NB4 (cell line): ENCODE measurements around the gene TSPAN17.

ENCODE experiments used
- POLR2A ChIP-seq: IDR thresholded peaks from 2 replicates; pipeline ENCODE4 v1.6.1; 2011; ENCODE audit warnings: mild to moderate bottlenecking; ENCODE audit not compliant: insufficient read length; ENCODE audit errors: extremely low read depth
- TF ChIP-seq, protein P1 (sequence below): IDR thresholded peaks from one replicate; pipeline ENCODE4 v1.5.1; 2012; ENCODE audit warnings: low read depth, low read length
- TF ChIP-seq, protein P2 (sequence below): IDR thresholded peaks from 2 replicates; pipeline ENCODE4 v1.6.1; 2011; ENCODE audit warnings: low read depth, low read length

DNA sequence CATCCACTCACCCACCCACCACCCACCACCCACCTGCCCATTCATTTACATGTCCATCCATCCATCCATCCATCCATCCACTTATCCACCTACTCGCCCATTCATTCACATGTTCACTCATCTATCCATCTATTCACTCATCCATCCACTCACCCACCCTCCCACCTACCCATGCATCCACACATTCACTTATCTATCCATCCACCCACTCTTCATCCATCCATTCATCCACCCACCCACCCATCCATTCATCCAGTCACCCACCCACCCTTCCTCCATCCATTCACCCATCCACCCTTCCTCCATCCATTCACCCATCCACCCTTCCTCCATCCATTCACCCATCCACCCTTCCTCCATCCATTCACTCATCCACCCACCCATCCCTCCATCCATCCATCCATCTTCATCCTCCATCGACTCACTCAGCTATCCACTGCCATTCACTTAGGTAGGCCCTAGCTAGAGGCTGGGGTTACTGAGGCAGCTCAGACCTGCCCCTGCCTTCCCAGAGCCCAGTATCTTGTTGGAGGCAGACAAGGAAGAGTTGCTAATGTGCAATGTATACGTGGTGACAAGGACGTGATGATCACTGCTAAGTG is 12.7 kb downstream of the TSPAN17 start:
- TF ChIP-seq, protein P1, sequence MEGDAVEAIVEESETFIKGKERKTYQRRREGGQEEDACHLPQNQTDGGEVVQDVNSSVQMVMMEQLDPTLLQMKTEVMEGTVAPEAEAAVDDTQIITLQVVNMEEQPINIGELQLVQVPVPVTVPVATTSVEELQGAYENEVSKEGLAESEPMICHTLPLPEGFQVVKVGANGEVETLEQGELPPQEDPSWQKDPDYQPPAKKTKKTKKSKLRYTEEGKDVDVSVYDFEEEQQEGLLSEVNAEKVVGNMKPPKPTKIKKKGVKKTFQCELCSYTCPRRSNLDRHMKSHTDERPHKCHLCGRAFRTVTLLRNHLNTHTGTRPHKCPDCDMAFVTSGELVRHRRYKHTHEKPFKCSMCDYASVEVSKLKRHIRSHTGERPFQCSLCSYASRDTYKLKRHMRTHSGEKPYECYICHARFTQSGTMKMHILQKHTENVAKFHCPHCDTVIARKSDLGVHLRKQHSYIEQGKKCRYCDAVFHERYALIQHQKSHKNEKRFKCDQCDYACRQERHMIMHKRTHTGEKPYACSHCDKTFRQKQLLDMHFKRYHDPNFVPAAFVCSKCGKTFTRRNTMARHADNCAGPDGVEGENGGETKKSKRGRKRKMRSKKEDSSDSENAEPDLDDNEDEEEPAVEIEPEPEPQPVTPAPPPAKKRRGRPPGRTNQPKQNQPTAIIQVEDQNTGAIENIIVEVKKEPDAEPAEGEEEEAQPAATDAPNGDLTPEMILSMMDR = no peak
- TF ChIP-seq, protein P2, sequence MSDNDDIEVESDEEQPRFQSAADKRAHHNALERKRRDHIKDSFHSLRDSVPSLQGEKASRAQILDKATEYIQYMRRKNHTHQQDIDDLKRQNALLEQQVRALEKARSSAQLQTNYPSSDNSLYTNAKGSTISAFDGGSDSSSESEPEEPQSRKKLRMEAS = no peak
- no peak for TF ChIP-seq POLR2A
